Right ventricle myocardium superior (tissue), 1 donor: ENCODE results near the gene NACAD. TPM values are rescaled to one million over a fixed set of nuclear protein-coding genes. Genes with fewer than 3 reads are reported as not detected.
"Not testable (repeated sequence)": the region's sequence is repeated elsewhere in the genome, so short reads cannot be mapped to it uniquely, and the experiment has no call there.

Experiments
- ATAC-seq: fragments of 200-7000 bp; cut with Tn5 transposase; one replicate; pipeline ENCODE4 v1.9.1; 2020; ENCODE audit warnings: mild to moderate bottlenecking; ENCODE audit not compliant: poor library complexity
- DNase-seq: peaks from one replicate; pipeline ENCODE4 v3.0.0-alpha.2; 2020
- intact Hi-C: fragments of 100-400 bp; cut with DNase I; formaldehyde crosslinking; loops from one replicate; pipeline ENCODE4 v1.11.2; 2022
- total RNA-seq: library from RNA; stranded (reverse); fragmentation: NEBNext Ultra II Directional; extraction: Animal tissue kit (Norgen Biotek cat#: 25700); gene quantifications from one replicate; pipeline ENCODE4 v1.2.1, GENCODE V29; 2021
- donor health status: DM: no; HTN: yes; CAD: no; lungs with severe emphysema.

NACAD gene
- total RNA-seq, 1 donor from 2014 or later: 4.7 TPM

GRCh38 chr7:45118292-45118691 lies 29.5 kb upstream of the NACAD start:
- intact Hi-C loops: no loop called here
- no peak for DNase-seq
- ATAC-seq: no peak

- intact Hi-C loops: no loop called here
- DNase-seq: no peak
- ATAC-seq: no peak
Measured at GRCh38 chr7:45117582-45117981, 28.8 kb upstream of the NACAD start.

DNA sequence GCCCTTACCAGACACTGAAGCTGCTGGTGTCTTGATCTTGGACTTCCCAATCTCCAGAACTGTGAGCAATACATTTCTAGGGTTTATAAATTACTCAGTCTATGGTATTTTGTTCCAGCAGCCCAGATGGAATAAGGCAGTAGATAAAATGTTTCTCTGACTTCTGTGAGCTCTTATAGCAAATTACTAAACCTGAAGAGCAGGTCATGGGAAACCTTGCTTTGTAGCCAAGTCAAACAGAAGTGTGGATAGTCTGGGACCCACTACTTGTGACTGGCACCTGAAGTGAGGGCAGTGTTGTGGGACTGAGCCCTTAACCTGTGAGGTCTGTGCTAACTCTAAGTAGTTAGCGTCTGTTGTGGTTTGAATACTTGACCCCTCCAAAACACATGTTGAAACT lies 27.3 kb upstream of the NACAD start:
- intact Hi-C loops: no loop called here
- DNase-seq (no peak), ATAC-seq (no peak)

GRCh38 chr7:45114926-45115325 lies 26.2 kb upstream of the NACAD start:
- no peak for ATAC-seq
- no peak for DNase-seq
- intact Hi-C loops: no loop called here

GRCh38 chr7:45114257-45114656 lies 25.5 kb upstream of the NACAD start:
- intact Hi-C loops, ATAC-seq: not testable (repeated sequence)

DNA sequence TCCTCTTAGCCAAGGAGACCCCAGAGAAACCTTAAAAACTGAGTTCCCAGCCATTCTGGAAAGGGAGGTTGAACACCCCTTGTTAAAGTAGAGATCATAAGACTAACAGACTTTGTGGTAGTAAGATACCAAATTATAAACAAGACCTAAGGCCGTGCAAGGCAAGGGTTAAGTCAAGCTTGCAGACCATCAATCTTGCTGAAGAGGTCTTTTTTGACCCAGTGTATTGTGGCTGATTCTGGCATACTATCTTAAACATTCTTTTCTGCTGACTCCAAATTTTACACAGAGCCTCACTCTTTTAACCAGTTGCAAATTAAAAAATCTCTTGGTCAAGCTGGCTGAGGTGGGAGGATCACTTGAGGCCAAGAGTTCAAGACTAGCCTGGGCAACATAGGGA lies 23.9 kb upstream of the NACAD start:
- ATAC-seq (no peak), DNase-seq (no peak)
- intact Hi-C loops: no loop called here

More at GRCh38 chr7:45114257-45114656, 25.5 kb upstream of the NACAD start:
- DNase-seq: not testable (repeated sequence)

DNA sequence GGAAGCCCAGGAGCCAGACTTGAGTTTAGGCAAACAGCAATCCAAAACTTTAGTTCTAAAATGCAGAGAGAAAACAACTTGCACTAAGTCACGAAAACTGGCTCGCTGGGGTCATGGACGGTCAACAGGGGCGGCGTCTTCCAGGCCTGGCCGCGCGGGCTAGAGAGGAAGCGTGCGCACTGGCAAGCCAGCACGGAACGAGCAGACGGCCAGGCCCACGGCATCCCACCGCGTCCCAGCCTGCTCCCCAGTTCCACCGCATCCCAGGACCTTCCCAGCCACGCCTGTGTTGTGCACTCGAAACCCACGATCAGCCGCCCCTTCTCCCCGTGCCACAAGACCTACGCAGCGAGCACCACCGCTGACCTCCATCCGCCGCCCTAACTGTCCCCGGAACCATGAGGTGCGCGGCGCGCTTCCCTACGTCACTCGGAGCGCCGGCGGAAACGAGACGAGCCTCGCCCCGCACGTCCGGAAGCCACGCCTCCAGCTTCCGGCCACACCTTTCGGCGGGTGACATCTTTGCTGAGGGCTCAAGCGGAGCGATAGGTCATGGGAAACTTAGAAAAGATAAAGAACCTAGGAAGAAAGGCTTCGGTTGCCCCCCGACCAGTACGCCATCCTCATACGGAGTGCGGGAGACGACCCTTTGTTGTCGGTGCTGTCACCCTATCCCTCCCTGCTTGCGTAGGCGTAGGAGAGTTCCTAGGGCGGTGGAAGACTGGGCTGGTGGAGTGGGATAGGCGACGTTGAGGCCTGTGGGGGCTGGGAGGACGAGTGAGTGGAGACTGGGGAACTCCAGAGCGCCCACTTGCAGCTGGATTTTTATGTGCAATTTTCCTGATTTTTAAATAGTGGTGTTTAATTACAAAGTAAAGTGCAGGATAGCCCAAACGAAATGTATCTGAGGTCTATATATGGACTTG lies 22.8 kb upstream of the NACAD start, which contains the start of gene TBRG4:
TSS of gene TBRG4 (minus strand) at position 400 of the 926 bp plus-strand sequence. CDS start 2,460 bp downstream, outside the sequence.
- intact Hi-C loops: no loop called here
- ATAC-seq (peak; percentile 100), DNase-seq (peak; percentile 98)

GRCh38 chr7:45108863-45109262 lies 20.1 kb upstream of the NACAD start:
- DNase-seq (peak; percentile 21), ATAC-seq (no peak)
- intact Hi-C loops: loop anchor here (5.0 kb wide), 1 partner anchor 107 kb away; the partner anchor contains the start of gene CCM2

DNA sequence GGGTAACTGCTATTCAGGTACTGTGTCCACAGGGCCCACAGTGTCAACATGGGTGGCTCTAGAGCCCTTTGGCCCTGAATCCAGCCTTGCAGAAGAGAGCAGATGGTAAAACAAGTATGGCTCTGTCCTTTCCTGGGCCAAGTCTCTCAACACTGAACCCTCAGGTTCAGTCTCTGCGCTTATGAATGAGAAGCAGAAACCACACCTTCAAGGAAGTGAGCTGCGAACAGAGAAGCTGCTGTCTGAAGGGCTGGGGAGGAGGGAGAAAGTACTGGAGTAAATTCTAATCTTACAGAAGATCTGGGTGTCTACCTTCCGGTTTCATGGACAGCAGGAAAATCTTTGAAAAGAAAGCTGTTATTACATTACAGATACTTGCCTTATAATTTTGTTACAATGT lies 18.6 kb upstream of the NACAD start:
- intact Hi-C loops: loop anchor here (5.0 kb wide), 1 partner anchor 105 kb away; the partner anchor contains the start of gene CCM2

DNA sequence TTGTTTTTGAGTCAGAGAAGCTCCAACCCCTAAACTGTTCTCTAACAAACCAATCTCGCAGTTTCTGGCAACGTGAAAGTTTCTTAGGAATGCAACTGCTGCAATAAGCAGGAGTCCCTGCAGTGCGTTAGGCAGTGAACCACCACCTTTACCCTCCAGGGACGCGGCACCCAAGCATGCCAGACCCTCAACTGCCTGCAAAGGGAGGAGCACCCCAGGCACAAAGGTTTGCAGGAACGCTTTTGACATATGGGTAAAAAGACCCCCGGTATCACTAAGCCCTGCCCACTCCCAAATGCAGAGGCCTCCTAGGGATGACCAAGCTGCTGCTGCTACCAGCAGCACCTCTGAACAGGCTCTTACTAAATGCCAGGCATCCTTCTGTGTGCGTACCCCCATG lies 18.1 kb upstream of the NACAD start:
- intact Hi-C loops: loop anchor here (5.0 kb wide), 1 partner anchor 105 kb away; the partner anchor contains the start of gene CCM2
- ATAC-seq: no peak
- no peak for DNase-seq

More for the DNA sequence above, 18.6 kb upstream of the NACAD start:
- ATAC-seq (no peak), DNase-seq (no peak)

- DNase-seq (no peak), ATAC-seq (no peak)
- intact Hi-C loops: loop anchor here (5.0 kb wide), 1 partner anchor 103 kb away; the partner anchor contains the start of gene CCM2
Measured at GRCh38 chr7:45105588-45106188, 16.9 kb upstream of the NACAD start.

DNA sequence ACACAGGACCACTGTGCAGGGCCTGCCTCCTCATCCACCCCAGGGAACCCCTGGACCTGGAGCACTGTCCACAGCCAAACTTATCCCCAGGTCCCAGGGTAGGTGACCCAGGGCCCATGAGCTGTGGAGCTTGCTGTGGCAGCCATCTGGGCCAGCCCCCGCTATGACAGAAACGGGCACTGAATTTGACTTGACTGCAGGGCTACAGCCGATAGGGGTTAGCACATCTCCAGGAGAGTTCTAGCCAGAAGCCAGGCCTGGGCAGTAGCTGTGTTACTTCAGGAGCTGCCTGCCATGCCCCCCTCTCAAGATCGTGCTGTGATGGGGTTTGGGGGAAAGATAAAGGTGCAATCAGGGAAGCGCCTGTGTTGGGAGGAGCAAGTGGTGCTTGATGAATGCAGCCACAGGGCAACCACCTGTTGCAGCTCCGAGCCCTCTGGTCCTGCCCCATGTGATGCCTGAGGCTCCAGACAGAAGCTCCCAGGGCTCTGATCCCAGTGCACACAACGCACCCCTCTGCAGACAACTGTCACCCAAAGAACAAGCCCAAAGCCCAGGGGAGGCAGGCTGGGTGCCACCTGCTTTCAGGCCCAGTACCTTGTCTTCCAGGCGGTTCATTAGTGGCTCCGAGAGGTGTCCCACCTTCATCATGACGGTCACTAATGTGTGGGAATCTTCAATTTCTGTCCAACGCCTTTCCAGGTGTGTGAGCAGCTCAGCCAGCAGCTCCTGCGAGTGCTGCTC lies 16.2 kb upstream of the NACAD start:
- no peak for DNase-seq
- ATAC-seq: no peak
- intact Hi-C loops: loop anchor here (5.0 kb wide), 1 partner anchor 103 kb away; the partner anchor contains the start of gene CCM2

DNA sequence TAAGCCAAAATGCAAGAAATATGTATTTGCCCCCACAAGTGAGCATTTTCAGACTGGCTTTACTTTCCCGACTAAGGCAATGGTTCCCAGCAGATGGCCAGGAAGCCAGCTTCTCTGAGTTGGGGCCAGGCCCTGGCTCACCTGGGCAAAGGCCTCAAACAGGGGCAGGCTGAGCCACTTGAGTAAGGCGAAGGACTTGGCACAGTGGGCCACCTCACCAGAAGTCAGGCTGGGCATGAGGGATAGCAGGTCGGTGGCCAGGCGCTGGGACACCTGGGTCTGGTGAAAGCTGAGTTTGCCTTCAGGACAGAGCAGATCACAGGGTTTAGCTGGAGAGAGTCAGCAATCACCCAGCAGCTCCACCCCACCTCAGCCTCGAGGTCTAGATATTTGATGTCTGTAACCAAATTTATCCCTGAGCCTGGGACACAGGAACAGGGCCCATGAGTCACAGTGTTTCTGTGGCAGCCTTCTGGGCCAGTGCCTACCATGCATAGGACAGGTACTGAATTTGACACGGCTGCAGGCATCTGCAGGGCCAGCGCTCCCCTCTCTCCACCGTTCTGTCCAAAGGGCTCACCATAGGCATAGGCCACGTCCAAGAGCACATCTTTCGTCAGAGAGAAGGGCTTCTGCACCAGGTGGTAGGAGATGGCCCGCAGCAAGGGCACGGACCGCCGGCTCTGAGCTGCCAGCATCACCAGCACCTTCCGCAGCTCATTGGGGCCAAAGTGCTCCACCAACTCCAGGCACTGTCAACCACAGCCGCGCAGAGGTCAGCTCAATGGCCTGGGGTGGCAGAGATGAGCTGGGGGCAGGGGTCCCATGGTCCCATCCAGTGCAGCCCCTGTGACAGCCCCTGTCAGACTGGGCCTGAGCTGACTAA lies 15.4 kb upstream of the NACAD start:
- no peak for ATAC-seq
- intact Hi-C loops: no loop called here
- peak; percentile 40 for DNase-seq

- ATAC-seq: no peak
- intact Hi-C loops: no loop called here
- no peak for DNase-seq
Measured at GRCh38 chr7:45102785-45103712, 14.3 kb upstream of the NACAD start.

DNA sequence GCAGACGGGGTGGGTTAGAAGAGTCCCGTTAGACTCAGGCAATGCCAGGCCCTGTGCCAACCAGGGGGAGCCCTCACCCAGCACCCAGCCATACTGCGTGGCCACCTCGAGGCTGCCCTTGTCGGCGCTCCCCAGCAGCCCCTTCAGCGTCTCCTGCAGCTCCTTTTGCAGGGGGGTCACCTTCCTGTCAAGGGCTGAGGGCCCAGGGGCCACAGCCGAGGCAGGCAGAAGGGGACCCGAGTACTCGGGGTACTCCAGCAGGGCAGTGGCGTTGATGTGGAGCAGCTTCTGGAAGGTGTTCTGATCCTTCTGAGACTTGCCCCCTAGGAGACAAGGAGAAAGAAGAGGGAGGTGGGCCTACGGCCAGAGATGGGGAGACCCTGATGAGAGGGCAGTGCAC lies 13.0 kb upstream of the NACAD start:
- intact Hi-C loops: no loop called here
- DNase-seq (no peak), ATAC-seq (no peak)

- no peak for DNase-seq
- ATAC-seq: no peak
- intact Hi-C loops: no loop called here
Measured at GRCh38 chr7:45100761-45101480, 12.2 kb upstream of the NACAD start.
